Inflammatory macrophage (primary cell): ENCODE measurements around the gene CORIN.
"Not testable (repeated sequence)": the region's sequence is repeated elsewhere in the genome, so short reads cannot be mapped to it uniquely, and the experiment has no call there.

Experiments used
- DNase-seq, 2 donors: peaks; one replicate each; pipeline ENCODE4 v3.0.0-alpha.2; 2020 to 2022

The CORIN gene

DNA sequence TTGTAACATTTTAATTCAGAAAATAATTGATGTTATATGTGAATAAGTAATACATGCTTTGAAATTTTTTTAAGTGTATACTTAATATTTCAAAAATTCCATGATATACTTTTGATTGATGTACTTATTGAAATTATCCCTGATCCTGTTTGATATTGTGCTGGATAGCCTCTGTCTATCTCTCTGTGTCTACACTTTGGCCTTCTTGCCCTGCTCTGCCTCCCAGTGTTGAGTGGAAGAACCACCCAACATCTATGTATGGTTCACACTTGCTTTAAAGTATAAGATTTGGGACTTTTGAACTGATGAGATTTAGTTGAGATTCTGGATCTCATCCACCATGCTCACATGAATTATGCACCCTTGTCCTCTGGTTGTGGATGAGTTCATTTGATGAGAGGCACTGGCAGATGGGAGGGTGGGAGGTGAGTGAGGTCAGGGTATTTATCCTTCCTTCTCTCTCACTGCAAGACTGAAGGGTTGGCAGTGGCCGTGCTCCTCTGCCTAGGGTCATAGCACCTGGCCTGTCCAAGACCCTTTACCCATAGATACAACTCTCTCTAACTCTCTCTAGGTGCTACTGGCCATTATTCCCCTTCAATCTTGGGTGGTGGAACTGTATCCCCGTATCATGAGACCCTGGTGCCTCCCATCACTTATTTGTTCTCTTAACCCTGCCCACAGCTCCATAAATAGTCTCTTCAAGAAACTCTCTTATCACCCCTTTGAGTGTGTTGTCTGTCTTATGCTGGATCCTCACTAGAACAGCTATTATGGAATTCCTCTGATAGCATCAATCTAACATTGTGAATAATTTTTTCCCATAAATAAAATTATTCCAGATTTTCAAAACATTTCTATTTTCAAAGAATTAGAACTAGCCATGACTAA lies 75.2 kb downstream of the CORIN start:
- DNase-seq, result no peak

DNA sequence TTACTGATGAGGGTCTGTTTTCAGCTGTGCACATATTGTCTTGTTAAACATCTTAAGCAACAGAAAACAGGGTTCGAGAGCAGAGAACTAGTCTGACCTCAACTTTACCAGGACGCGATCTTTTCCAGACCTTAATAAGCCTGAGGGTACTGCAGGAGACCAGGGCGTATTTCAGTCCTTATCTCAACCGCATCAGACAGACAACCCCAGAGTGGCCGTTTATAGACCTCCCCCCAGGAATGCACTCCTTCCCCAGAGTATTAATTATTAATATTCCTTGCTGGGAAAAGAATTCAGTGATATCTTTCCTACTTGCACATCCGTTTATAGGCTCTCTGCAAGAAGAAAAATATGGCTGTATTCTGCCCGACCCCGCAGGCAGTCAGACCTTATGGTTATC lies 84.6 kb downstream of the CORIN start:
- DNase-seq, result not testable (repeated sequence)

DNA sequence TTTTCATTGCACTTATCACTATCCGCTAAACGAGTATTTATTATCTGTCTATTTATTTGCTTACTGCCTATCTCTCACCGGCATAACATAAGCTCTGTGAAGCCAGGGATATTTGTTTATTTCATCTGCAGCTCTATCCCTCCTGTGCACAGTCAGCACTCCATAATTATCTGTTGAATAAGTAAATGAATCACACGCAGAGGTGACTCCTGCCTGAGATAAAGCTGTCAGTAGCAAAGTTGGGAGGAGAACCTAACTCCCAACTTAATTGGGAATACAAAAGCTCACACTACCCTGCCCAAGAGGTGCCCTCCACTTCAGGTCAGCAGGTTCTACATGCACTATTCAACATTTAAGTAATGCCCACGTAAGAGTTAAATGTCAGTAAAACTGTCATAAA lies 85.7 kb downstream of the CORIN start:
- DNase-seq, result no peak

DNA sequence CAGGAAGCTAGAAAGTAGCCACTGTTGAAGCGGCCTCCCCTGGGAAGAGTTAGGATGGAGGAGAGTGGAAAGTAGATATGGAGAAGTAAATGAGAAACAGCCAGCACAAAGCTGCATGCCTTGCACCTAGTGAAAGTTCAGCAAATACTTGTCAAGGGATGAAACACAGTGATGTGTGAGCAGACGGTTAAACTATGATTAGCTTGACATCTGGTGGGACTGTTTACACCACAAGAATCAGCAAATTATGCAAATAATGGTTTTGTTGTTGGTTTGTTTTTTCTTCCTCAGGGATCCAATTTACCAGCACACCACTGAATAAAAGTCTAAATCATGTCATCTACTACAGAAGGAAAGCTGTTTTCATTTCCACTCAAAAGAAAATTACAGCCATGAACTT lies 87.1 kb downstream of the CORIN start:
- DNase-seq, result no peak

DNA sequence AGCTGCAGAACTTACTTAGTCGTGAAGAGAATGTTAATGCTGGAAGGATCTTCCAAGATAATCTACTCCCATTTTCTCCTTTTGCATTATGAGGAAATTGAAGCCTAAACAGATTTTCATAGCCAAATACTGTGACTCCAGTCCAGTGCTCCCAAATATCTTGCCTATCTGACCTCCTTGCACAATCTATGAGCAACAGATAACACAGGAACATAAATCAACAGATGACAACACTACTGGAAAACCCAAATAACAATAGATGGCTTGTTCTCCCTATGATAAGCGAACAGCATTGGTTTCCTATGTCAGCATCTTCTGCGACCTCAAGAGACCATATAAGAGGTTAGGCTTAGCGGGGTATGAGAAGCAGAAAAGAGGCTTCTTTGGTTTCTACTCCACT lies 88.0 kb downstream of the CORIN start:
- DNase-seq, result no peak

DNA sequence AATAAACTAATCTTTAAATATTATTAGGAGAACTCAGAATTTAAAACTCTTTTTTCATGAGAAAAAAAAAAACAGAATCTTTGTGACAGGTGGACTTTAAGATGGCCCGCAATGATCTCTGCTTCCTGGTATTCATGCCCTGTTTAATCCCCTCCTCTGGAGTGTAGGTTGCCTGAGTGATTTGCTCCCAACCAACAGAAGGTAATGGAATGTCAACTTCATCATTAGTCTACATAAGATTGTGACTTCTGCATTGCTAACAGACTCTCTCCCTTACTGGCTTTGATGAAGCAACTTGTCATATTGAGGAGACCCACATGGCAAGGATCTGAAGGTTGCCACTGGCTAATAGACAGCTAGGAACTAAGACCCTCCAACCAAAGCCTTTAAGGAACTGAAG lies 88.8 kb downstream of the CORIN start:
- no peak for DNase-seq

DNA sequence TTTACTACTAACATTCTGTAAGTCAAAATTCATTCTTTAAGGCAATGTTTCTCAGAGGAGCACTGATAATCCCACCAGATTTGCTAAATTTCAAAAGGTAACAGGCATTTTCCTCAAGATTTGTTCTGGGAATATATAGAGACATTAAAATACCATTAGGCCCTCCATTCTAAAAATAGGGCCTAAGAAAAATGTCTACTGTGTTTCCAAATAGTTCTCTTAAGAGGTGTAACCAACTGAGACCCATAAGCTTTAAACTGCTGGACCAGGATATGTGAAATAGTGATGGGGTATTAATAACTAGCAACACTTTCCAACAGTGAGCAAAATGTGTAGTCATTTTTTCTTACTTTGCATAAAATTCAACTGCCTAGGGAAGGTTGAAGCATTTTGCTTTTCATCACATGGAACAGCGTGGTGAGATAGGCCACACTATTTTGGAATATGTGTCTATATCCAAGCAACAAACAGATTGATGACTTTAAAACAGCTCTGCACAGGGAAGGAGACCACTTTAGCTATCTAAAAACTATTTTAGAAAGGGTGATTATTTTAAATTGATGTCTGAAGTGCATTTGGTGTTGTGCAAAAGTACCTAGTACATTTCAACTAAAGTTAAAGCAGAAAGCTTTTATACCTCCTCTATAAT lies 89.9 kb downstream of the CORIN start:
- DNase-seq, result no peak

DNA sequence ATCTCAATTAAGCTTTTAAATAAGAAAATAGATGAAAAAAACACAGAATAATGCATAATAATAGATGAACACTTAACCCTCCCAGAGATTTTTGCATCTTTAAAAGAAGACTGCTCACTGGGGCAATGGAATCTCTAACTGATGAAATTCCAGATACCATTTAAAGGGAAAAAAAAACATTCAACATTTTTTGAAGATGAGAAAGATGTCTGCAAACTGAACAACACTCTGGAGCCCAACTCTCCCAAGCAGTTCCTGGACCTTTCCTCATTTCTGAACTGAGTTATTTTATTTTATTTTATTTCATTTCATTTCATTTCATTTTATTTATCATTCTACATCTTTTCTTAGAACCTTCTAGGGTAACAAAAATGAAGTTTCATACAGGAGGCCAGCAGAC lies 90.7 kb downstream of the CORIN start:
- DNase-seq, result no peak

DNA sequence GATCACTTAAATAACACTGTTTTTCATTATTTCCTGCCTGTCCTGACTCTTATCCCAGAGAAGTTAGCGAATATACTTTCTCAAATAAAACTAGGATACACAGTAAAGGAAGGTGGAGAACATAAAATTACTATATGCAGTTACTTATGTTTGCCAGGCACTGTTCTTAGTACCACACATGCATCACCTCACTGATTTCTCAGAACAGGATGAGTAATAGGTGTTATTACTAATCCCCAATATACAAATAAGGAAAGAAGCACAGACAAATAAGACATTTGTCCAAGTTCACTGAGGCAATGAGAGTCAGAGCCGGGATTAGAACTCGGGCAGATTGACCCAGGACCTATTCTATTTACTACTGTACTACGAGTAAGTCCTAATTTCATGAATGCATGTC lies 91.7 kb downstream of the CORIN start:
- DNase-seq, result no peak

DNA sequence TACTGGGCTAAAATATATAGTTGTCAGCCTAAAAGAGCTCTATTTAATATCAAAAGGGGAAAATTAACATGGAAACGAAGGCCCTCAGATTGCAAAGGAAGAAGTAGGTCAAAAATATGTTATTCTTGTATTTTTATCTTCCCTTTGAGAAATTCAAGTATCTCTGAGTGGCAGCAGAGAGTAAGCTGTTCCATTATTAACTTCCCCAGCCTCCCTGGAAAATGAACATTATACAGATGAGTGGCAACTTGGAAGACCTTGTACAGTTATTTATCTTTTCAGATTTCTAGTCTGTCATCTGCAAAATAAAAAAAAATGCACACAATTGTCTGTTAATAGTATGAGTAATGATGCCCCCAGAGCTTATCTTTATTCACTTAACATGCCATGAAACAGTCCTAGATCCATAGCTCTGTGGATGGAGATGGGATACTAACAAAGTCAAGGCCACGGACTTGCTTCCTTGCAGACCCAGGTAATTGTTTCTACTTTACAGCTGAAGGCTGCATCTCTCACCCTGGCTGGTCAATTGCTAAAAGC lies 93.0 kb downstream of the CORIN start:
- DNase-seq, result no peak

DNA sequence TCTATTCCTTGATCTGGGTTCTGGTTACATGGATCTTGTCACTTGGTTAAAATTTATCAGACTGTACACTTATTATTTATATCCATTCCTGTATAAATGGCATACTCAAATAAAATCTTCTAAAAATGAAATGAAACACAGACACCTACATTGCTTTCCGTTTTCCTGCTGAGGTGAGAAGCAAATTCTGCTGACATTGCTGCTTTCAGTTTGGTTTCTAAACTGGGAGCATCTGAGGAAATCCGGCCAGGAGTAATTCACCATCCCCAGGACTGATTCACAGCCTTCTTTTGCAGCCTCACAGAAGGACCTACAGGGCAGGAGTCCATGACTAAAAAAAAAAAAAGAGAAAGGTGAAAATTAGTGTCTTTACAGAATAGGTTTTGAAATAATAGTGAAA lies 93.6 kb downstream of the CORIN start:
- DNase-seq, result no peak

DNA sequence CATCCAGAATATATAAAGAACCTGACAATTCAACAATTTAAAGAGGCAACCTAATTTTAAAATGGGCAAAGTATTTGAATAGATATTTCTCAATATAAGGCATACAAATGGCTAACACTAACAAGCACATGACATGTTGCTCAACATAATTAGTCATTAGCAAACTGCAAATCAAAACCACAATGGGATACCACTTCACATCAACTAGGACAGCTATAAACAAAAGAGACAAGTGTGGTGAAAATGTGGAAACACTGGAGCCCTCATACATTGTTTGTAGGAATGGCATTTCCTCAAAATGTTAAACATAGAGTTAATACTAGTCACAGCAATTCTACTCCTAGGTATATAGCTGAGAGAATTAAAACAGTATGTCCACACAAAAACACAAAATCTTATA lies 96.7 kb downstream of the CORIN start:
- DNase-seq, result peak; percentile 58 to 80

DNA sequence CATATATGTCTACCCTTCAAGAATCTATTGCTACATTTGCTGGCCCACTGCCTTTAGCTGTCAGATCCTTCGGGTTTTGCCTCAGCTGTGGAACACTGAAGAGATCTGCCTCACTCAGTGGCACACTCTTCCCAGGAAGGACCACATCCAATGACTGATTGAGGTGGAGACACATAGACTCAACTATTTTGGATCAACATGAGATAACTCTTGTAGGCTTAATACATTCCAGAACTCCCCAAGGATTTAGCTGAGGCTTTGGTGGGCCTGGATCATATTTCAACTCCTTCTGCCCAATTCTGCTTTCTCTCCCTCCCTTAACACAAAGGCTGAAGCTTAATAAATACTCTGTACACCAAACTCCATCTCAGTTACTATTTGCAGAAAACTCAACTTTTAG lies 100.5 kb downstream of the CORIN start:
- DNase-seq, result no peak

DNA sequence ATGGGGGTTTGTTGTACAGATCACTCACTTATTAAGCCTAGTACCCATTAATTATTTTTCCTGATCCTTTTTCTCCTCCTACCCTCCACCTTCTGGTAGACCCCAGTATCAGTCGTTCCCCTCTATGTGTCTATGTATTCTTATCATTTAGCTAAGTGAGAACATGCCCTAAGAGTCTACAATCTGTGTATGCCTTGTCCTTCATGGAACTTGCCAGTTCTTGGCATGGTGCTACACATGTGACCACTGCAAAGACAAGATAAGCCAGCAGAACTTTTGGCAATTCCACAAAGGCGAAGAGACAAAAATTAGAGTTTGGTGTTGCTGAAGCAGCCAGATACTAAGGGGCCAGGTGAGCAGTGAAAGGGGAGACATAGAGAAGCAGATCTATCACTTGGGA lies 101.3 kb downstream of the CORIN start:
- no peak for DNase-seq

DNA sequence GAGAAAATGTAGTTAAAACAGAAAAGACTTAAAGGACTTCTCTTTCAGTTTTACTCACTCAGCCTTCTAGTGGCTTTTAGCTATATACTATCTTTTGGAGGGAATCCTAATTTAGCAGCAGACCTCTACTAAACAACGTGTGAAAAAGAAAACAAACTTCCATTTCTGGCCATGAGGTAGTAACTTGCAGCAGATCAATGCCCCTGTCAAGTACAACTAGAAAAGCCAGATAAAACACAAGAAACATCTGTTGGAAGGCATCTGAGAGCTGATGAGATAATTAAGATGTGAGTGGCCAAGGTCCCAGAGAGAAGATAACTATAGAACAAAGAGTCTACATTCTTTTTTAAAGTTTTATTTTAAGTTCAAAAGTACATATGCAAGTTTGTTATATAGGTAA lies 101.7 kb downstream of the CORIN start:
- DNase-seq, result no peak

DNA sequence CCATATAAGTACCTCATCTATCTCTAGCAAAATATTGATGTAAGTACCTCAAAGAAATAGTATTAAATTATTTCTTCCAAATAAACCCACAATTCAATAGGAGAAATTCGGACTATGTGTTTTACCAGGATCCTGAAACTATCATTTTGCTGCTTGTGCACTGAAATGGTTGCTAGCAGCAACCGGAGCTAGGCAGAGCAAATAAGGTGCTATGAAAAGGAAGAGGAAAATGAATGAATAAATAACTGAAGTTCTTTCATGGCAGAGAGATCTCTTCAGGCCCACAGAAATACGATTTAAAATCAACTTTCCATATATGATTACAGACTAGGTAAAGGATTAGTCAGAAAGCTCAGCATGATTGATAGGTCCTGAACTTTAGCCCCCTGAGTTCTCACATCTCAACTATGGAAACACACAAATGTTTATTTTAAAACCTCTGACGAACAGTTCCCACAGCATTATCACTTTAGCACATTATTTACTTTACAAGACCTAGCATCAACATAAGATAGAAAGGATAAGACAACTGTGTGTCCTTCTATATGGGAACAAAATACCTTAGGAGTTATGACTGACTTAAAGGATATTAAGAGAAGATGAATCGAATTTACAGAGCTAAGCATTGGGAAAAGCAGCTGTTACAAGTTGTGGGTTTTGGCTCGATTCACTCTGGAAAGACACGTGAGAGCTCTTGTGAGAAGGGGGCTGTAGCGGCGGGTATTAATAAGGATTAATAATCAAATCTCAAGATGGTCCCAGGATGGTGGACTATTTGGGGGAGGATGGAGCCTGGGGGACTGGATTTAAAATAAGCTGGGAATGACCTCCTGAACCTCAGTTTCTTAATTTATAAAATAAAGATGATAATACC lies 104.3 kb downstream of the CORIN start:
- DNase-seq, result no peak

DNA sequence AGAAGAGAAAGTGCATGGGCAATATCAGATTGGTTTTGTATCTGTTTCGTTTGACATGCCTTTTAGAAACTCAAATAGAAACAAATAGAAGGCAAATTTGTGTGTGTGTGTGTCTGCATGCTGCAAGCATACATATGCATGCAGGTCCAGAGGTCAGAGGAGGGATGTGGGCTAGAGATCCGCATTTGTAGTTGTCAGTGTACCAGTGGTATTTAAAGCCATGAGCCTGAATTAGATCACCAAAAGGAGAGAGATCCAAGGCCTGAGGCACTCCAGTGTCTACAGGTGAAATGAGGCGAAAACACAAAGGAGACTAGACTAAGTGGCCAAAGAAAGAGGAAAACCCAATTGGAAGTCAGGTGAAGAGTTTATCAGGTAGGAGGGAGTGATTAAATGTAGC lies 106.7 kb downstream of the CORIN start:
- no peak for DNase-seq

DNA sequence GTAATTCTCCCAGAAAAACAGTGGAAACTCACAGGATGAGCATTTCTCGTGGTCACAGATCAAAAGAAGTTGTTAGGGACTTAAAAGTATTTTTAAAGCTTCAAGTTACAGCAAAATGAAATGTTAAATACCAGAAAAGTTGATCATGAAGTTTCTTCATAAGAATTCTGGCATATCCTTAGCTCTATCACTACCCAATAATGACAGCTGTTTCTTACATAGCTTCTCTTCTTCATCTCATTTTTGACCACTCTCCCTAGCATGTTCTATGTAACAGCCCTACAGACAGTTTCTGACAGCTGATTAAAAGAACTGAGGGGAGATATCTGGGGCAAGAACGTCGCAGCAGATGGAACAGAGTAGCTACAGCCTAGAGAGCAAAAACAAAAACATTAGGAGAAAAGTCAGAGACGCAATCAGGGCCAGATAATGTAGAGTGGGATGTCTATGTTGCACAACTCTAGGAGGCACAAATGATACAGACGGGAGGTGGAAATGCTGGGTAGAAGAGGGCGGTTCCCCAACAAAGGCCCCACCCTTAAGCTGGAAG lies 108.7 kb downstream of the CORIN start:
- no peak for DNase-seq

DNA sequence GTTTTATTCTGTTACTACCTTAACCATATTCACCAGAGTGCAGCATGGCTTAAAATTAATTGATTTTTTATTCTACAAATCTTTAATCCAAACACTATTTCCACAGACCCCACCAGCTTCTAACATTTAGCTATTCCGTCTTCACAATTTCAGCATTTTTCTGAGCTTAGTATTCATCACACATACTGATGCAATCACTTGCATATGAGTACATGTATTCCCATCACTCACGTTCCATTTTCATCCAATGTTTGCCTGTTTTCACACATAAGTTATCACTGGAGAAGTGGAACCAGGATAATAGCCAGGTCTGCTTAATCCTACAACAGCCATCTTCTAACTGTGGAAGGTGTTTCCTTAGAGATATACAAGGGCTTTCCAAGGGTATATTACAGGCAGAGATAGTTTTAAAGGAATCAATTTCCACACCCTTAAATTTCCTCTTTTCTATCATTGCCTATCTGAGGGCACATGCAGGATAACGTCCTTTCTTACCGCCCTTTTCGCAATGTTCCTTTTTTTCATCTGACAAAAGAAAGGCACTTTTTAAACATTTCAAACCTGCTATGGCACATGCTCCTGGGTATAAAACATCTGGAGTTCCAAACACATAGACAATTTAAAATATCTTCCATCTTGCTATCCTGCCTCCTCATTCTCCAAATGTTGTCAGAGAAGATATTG lies 115.8 kb downstream of the CORIN start:
- DNase-seq, result peak in 1 of 2 donors; percentile 9

DNA sequence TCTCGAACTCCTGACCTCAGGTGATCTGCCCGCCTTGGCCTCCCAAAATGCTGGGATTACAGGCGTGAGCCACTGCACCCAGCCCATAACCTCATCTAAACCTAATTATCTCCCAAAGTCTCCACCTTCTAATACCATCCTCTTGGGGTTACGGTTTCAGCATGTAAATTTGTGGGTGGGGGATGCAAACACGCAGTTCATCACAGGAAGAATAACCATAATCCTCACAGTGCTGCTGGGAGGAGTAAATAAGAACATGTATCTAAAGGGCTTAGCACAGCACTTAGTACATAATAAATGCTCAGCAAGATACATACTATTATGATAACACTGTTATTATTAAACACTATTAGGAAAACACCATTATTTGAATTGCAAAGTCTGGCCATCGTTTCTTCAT lies 116.4 kb downstream of the CORIN start:
- DNase-seq, result no peak

DNA sequence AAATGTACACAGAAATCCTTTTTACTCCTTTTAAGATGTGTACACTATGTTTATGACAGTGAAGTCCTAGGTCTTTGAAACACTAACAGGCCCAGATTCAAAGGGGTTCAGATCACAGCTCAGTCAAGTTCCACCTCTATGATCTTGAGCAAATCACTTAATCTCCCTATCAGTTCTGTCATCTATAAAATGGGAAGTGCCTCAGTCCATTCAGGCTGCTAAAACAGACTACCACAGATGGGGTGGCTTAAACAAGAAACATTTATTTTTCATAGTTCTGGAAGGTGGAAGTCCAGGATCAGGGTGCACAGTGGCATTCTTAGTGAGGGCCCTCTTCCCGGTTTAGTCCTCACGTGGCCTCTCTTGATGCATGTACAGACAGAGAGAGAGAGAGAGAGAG lies 117.1 kb downstream of the CORIN start:
- DNase-seq, result no peak

DNA sequence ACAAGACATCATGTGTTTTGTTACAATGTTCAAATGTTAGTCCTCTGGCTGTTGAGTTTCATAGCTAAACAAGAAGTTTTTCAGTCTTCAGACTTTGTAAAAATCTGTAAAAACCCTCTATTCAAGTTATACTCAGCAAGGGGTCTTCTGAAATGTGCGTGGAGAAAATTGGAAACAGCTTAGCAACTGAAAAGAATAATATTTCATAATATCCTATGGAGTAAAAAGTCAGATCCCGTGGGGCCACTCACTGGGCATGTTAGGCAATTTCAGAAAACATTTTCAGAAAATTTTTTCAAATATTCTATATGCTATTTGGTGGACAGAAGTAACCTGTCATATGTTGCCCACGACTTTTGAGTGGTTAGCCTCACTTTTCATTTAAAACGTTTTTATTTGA lies 118.3 kb downstream of the CORIN start:
- DNase-seq, result no peak
